ENCODE data around the gene CCL28.

The CCL28 gene

GRCh38 chr5:43357878-43358281 is 54.3 kb downstream of the CCL28 start:
- DNase-seq: peak; percentile 22

DNA sequence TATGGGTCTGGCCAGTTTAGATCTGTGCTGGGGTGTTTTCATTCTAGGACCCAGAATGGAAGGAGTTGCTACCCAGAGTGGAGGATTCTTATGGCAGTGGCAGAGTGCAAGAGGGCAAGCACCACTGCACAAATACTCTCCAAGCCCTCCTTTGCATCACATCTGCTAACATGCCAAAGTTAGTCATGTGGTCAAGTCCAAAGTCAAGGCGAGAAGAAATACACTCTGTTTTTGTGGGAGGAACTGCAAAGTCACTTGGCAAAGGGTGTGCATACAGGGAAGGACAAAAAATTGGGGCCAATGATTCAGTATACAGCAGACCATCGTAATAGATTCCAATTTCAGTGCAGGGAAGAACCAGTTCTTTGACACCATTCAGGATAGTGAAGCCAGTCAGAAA is 55.1 kb downstream of the CCL28 start:
- no peak for DNase-seq

DNA sequence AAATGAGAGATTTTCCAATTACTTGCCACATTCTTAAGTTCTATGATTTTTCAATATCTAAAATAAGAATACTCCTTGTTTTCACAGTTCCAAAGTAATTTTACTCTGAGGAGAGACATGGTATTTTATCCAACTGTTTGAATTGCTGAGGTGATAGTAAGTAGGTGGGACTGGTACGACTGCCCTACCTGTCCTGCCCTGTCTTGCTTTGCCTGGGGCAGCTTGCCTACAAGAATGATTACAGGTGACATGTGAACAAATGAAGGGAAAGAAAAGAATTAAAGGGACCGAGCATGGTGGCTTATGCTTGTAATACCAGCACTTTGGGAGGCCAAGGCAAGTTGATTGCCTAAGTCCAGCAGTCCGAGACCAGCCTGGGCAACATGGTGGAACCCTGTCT is 57.4 kb downstream of the CCL28 start:
- no peak for DNase-seq

- no peak for DNase-seq
Observed at GRCh38 chr5:43353668-43354067, 58.5 kb downstream of the CCL28 start.

DNA sequence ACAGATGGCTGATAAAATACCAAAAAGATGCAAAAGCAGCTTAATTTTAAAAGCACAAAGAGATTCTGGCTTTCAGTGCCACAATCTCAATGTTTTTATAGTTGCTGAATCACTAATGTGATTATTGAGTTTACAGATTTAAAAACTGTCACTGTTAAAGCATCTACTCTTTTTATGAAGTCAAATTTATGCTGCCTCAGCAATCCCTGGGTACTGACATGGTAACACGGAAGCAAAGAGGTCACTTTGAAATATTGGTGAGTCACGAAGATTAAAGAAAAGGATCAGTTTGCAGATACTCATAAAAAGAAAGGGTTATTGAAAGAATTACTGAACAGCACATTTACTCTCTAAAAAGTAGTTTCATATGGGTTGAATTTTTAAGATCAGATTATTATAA is 59.3 kb downstream of the CCL28 start:
- DNase-seq: no peak

DNA sequence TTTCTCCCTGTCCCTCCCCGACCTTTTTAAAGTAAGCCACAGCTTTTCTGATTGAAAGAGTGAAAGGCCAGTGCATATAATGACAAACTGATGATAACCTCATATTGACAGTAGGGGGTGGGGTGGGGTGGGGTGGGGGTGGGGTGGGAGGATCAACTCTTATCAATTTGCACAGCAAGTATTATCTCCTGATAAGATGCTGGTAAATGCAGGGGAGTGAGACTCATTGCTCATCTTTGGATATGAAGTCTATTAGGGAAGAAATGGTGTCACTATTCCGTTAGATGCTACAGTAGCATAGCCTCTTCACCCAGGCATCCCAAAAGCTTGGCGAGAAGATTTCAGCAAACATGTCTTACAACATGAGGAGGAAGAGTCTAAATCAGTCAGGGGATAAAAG is 60.1 kb downstream of the CCL28 start:
- DNase-seq: no peak

- no peak for DNase-seq
Observed at GRCh38 chr5:43348861-43349363, 63.3 kb downstream of the CCL28 start.

DNA sequence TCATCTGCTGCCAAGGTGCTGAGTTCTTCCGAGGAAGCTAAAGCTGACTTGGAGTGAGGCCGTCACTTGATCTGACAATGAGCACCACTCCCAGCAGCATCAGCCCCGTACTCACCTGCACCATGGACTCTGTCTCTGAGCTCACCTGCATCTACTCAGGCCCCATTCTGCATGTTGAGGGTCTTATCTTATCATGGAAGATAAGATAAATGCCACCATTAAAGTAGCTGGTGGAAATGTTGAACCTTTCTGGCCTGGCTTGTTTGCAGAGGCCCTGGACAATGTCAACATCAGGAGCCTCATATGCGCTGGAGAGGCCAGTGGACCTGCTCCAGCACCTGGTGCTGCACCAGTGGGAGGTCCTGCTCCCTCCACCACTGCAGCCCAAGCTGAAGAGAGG is 64.0 kb downstream of the CCL28 start:
- DNase-seq: no peak

DNA sequence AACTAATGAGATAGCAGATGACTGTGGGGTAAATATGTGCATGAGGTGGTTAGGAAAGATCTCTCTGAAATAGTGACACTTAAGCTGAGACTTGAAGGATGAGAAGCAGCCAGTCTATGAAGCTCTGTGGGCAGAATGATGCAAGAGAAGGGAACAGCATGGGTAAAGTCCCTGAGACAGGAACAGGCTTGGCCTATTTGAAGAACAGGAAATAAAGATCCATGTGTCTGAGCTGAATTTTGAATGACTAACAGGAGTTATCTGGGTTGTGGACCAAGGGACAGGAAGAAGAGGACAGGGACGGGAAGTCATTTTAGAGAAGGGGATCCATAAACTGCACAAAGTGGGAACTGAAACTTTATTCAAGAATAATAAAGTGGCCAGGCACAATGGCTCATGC is 73.3 kb downstream of the CCL28 start:
- DNase-seq: no peak

- no peak for DNase-seq
Observed at GRCh38 chr5:43336159-43336558, 76.0 kb downstream of the CCL28 start.

DNA sequence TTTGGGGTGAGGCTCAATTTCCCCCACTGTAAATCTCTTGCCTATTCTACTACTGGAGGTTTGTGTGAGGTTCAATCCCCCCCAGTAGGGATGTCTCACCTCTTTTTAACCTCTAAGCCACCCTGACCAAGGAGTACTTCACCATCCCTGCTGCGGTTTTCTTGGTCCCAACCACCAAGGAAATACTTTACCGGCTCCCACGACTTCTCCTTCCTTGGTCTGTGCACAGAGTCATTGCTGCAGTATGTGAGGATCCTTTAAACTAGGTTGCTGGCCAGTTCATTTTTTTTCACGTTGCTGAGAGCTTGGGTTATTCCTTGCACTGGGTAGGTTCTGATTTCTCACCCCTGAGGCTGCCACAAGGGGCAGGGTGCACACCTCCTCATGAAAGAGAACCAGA is 76.5 kb downstream of the CCL28 start:
- DNase-seq: no peak

GRCh38 chr5:43332401-43332800 is 79.8 kb downstream of the CCL28 start:
- no peak for DNase-seq

Data from right kidney (tissue), 1 donor.